ENCODE measurements around the gene IGSF21. TPM values are rescaled to one million over a fixed set of nuclear protein-coding genes. Genes with fewer than 3 reads are reported as not detected.

Gene IGSF21
- total RNA-seq, 4 donors from 2014 or later = not detected

- H3K27me3 ChIP-seq = peaks cover 0 to 12% of the 10 kb centered on the region in 2 donors
These were observed 7.3 kb downstream of the IGSF21 start for GRCh38 chr1:18114726-18115410.

GRCh38 chr1:18116777-18117176 is 9.2 kb downstream of the IGSF21 start:
- H3K27ac ChIP-seq = no peak overlapping the region
- H3K9me3 ChIP-seq = no peaks in the 10 kb centered on the region
- no peaks in the 10 kb centered on the region for H3K4me1 ChIP-seq
- TF ChIP-seq POLR2A (IDR thresholded peaks at IDR 0.05) (no peak), CTCF (IDR thresholded peaks at IDR 0.05) (no peak)
- no peaks in the 10 kb centered on the region for H3K36me3 ChIP-seq
- no peak for DNase-seq
- H3K27me3 ChIP-seq = no peaks in the 10 kb centered on the region
- no peak overlapping the region for H3K4me3 ChIP-seq

More at GRCh38 chr1:18114726-18115410, 7.3 kb downstream of the IGSF21 start:
- Histone ChIP-seq H3K36me3 (no peaks in the 10 kb centered on the region), H3K9me3 (no peaks in the 10 kb centered on the region), H3K4me3 (no peak overlapping the region), H3K4me1 (peaks cover 0 to 14% (median 0%) of the 10 kb centered on the region in 4 donors), H3K27ac (no peak overlapping the region)
- no peak for DNase-seq
- TF ChIP-seq CTCF (IDR thresholded peaks at IDR 0.05) (no peak), POLR2A (IDR thresholded peaks at IDR 0.05) (no peak)

- no peaks in the 10 kb centered on the region for H3K27me3 ChIP-seq
- no peaks in the 10 kb centered on the region for H3K4me1 ChIP-seq
- no peak overlapping the region for H3K4me3 ChIP-seq
- no peaks in the 10 kb centered on the region for H3K9me3 ChIP-seq
- H3K27ac ChIP-seq = no peak overlapping the region
- no peak for TF ChIP-seq POLR2A (IDR thresholded peaks at IDR 0.05)
- no peak for TF ChIP-seq CTCF (IDR thresholded peaks at IDR 0.05)
- no peaks in the 10 kb centered on the region for H3K36me3 ChIP-seq
- DNase-seq = no peak
These were observed 10.5 kb downstream of the IGSF21 start for GRCh38 chr1:18118078-18118477.

- TF ChIP-seq CTCF (IDR thresholded peaks at IDR 0.05) (no peak), POLR2A (IDR thresholded peaks at IDR 0.05) (no peak)
These were observed 10.9 kb downstream of the IGSF21 start for GRCh38 chr1:18118491-18118890.

GRCh38 chr1:18119289-18119688 is 11.7 kb downstream of the IGSF21 start:
- no peak overlapping the region for H3K4me3 ChIP-seq
- H3K4me1 ChIP-seq = no peaks in the 10 kb centered on the region
- H3K36me3 ChIP-seq = no peaks in the 10 kb centered on the region
- TF ChIP-seq POLR2A (IDR thresholded peaks at IDR 0.05) (no peak), CTCF (IDR thresholded peaks at IDR 0.05) (no peak)
- DNase-seq = no peak
- H3K27ac ChIP-seq = no peak overlapping the region
- no peaks in the 10 kb centered on the region for H3K27me3 ChIP-seq
- no peaks in the 10 kb centered on the region for H3K9me3 ChIP-seq

More at GRCh38 chr1:18118491-18118890, 10.9 kb downstream of the IGSF21 start:
- Histone ChIP-seq H3K4me3 (no peak overlapping the region), H3K4me1 (no peaks in the 10 kb centered on the region), H3K9me3 (no peaks in the 10 kb centered on the region), H3K27me3 (no peaks in the 10 kb centered on the region), H3K27ac (no peak overlapping the region), H3K36me3 (no peaks in the 10 kb centered on the region)
- no peak for DNase-seq
